ENCODE data around the gene MRPS18C.
"Not testable (repeated sequence)": the region's sequence is repeated elsewhere in the genome, so short reads cannot be mapped to it uniquely, and the experiment has no call there.

The MRPS18C gene

GRCh38 chr4:83501671-83502070, 45.8 kb downstream of the MRPS18C start:
- not testable (repeated sequence) for DNase-seq

GRCh38 chr4:83503974-83504373, 48.1 kb downstream of the MRPS18C start:
- DNase-seq, result no peak

GRCh38 chr4:83504503-83504902, 48.6 kb downstream of the MRPS18C start:
- DNase-seq, result no peak

- DNase-seq, result no peak
Observed at GRCh38 chr4:83504996-83505395, 49.1 kb downstream of the MRPS18C start.

GRCh38 chr4:83509156-83509585, 53.3 kb downstream of the MRPS18C start:
- DNase-seq, result not testable (repeated sequence)

GRCh38 chr4:83510442-83510841, 54.6 kb downstream of the MRPS18C start:
- DNase-seq, result no peak
